ENCODE results near the gene ERCC5. TPM values are rescaled to one million over a fixed set of nuclear protein-coding genes. Genes with fewer than 3 reads are reported as not detected.

Gene ERCC5
- total RNA-seq, 1 donor from 2014 or later, result 38.1 TPM

DNA sequence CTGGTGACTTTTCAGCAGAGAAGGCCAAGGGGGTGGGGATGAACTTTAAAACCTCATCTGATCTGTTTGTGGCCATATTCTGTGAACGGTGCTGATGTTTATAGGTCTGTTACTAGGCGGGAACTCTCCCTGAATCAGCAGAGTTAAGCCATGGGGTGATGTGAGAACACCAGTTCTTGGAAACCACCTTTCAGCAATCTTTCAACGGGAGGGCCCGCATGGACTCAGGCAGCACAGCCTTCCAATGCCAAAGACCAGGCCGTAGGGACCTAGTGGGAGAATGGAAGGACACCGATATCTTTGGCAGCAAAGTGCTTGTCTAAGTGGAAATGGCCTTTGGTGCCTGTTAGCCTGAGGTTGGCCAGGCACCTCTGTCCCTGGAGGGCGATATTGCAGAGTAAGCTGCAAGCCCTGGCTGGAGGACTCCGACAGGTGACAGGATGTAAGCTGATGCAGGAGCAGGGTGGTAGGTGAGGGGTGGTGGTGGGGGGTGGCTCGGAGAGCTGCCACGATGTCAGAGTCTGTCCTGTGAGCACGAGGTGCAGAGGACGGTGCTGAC, 57.0 kb downstream of the ERCC5 start:
- Histone ChIP-seq H3K4me3 (ENCODE audit: low read length in 3 of 3) (peak overlapping the region in 1 of 3 donors; percentile 23), H3K27ac (ENCODE audit: low read depth, low read length) (peak overlapping the region; percentile 10), H3K9ac (ENCODE audit: low read depth in 1 of 3, low read length in 3 of 3) (peak overlapping the region in 2 of 3 donors; percentile 10), H3K9me3 (ENCODE audit: control insufficient read depth in 3 of 3, low read length in 3 of 3) (no peaks in the 10 kb centered on the region), H3K27me3 (ENCODE audit: control insufficient read depth in 3 of 3, insufficient read depth in 3 of 3, low read length in 3 of 3) (no peaks in the 10 kb centered on the region), H3K36me3 (ENCODE audit: control insufficient read depth in 3 of 3, insufficient read depth in 3 of 3, low read length in 3 of 3) (no peaks in the 10 kb centered on the region), H3K4me1 (ENCODE audit: control insufficient read depth in 3 of 3, insufficient read depth in 3 of 3, low read length in 3 of 3) (peaks cover 14 to 29% (median 19%) of the 10 kb centered on the region in 3 donors)

GRCh38 chr13:102903659-102904407, 58.0 kb downstream of the ERCC5 start:
- H3K9me3 ChIP-seq (ENCODE audit: control insufficient read depth in 3 of 3, low read length in 3 of 3), result no peaks in the 10 kb centered on the region
- peak overlapping the region in 2 of 3 donors; percentile 4 to 55 for H3K9ac ChIP-seq (ENCODE audit: low read depth in 1 of 3, low read length in 3 of 3)
- H3K27me3 ChIP-seq (ENCODE audit: control insufficient read depth in 3 of 3, insufficient read depth in 3 of 3, low read length in 3 of 3), result no peaks in the 10 kb centered on the region
- H3K36me3 ChIP-seq (ENCODE audit: control insufficient read depth in 3 of 3, insufficient read depth in 3 of 3, low read length in 3 of 3), result no peaks in the 10 kb centered on the region
- H3K4me1 ChIP-seq (ENCODE audit: control insufficient read depth in 3 of 3, insufficient read depth in 3 of 3, low read length in 3 of 3), result peaks cover 8 to 24% (median 14%) of the 10 kb centered on the region in 3 donors
- peak overlapping the region; percentile 10 for H3K27ac ChIP-seq (ENCODE audit: low read depth, low read length)
- peak overlapping the region; percentile 16 to 60 (median 47) for H3K4me3 ChIP-seq (ENCODE audit: low read length in 3 of 3)

DNA sequence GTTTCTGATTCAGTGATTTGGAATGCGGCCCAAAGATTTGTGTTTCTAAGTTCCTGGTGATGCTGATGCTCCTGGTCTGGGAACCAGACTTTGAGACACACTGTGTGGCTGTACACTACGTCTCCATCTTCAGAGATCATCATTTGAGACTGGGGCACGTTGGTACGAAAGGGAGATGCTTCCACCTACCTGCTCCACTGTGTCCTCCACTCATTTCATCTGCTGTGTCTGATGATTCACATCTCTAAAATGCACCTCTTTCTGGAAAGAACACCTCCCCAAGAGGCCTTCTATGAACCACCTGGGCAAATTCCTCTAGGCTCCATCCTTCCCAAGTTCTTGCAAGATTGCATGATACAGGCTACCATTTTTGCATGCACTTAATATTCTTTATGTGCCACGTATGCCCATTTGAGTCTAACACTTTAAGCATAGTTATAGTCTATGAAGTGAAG, 58.6 kb downstream of the ERCC5 start:
- no peaks in the 10 kb centered on the region for H3K36me3 ChIP-seq (ENCODE audit: control insufficient read depth in 3 of 3, insufficient read depth in 3 of 3, low read length in 3 of 3)
- peaks cover 8 to 24% (median 14%) of the 10 kb centered on the region in 3 donors for H3K4me1 ChIP-seq (ENCODE audit: control insufficient read depth in 3 of 3, insufficient read depth in 3 of 3, low read length in 3 of 3)
- H3K9me3 ChIP-seq (ENCODE audit: control insufficient read depth in 3 of 3, low read length in 3 of 3), result no peaks in the 10 kb centered on the region
- peak overlapping the region; percentile 16 to 60 (median 47) for H3K4me3 ChIP-seq (ENCODE audit: low read length in 3 of 3)
- no peaks in the 10 kb centered on the region for H3K27me3 ChIP-seq (ENCODE audit: control insufficient read depth in 3 of 3, insufficient read depth in 3 of 3, low read length in 3 of 3)
- H3K27ac ChIP-seq (ENCODE audit: low read depth, low read length), result no peak overlapping the region
- peak overlapping the region in 2 of 3 donors; percentile 4 to 55 for H3K9ac ChIP-seq (ENCODE audit: low read depth in 1 of 3, low read length in 3 of 3)

DNA sequence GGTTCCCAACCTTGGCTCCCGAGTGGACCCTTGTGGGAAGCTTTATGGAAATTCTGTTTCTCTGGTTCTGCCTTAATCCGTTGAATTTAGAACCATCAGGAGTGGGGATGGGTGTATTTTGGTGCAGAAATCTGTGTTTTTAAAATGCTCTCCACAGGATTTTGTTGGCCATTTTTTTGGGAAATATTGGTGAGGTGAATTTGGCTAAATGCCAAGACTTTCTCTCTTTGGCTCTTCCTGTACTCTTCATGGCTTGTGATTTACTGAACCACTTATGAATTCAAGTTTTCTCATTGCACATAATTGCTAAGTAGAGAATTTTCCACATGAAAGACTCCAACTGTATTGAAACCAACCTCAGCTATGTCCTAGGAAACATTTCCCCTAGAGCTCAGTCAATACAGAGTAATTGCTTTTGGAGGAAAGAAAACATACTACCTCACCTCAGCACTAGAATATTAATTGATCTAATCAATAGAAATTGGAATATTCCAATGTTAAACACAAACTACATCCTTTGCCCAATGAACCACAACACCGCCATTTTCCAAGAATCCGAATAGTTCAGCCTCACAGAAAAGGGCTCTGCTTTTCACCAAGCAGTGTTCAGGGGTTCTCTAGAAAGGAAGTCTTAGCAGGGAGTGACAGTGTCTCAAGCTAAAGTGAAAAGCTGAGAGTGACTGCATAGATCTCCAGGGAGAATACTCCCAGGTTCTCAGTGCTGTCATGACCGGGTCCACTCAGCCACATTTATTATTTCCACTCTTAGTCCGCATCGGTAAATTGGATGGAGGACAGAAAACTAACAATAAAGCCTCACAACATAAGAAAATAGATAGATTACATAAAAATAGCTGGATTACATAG, 60.3 kb downstream of the ERCC5 start:
- H3K9ac ChIP-seq (ENCODE audit: low read depth in 1 of 3, low read length in 3 of 3), result no peak overlapping the region
- H3K27me3 ChIP-seq (ENCODE audit: control insufficient read depth in 3 of 3, insufficient read depth in 3 of 3, low read length in 3 of 3), result no peaks in the 10 kb centered on the region
- no peak overlapping the region for H3K27ac ChIP-seq (ENCODE audit: low read depth, low read length)
- peaks cover 8 to 24% (median 14%) of the 10 kb centered on the region in 3 donors for H3K4me1 ChIP-seq (ENCODE audit: control insufficient read depth in 3 of 3, insufficient read depth in 3 of 3, low read length in 3 of 3)
- H3K9me3 ChIP-seq (ENCODE audit: control insufficient read depth in 3 of 3, low read length in 3 of 3), result no peaks in the 10 kb centered on the region
- no peaks in the 10 kb centered on the region for H3K36me3 ChIP-seq (ENCODE audit: control insufficient read depth in 3 of 3, insufficient read depth in 3 of 3, low read length in 3 of 3)
- H3K4me3 ChIP-seq (ENCODE audit: low read length in 3 of 3), result no peak overlapping the region

DNA sequence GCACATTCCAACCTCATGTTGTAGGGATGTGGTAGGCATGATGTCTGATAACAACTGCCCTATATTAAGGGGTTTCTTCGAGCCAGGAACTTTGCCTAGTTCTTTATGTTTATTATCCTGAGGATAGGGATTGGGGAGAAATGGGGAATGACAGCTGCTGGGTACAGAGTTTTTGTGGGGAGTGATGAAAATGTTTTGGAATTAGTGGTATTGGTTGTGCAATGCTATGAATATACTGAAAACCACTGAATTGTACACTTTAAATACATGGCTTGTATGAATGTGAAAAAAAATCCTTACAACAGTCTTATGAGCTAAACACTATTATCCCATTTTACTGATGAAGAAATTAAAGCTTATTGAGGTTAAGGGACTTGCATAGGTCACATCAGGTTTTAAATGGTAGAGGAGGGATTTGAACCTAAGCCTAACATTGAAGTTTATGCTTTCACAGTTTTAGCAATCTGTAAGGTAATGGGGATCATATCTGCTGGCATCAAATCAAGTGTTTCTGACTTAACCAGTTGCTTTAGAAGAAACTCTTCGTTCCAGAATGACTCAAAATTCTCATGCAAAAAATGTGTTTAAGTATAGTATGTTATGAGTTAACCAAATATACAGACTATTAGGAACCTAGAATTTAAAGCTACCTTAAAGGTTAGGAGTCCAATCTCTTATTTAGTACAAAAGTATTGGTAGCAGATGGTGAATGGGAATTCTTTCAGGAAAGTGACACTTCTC, 61.4 kb downstream of the ERCC5 start:
- Histone ChIP-seq H3K36me3 (ENCODE audit: control insufficient read depth in 3 of 3, insufficient read depth in 3 of 3, low read length in 3 of 3) (no peaks in the 10 kb centered on the region), H3K4me1 (ENCODE audit: control insufficient read depth in 3 of 3, insufficient read depth in 3 of 3, low read length in 3 of 3) (peaks cover 8 to 17% (median 8%) of the 10 kb centered on the region in 3 donors), H3K9me3 (ENCODE audit: control insufficient read depth in 3 of 3, low read length in 3 of 3) (no peaks in the 10 kb centered on the region), H3K27me3 (ENCODE audit: control insufficient read depth in 3 of 3, insufficient read depth in 3 of 3, low read length in 3 of 3) (no peaks in the 10 kb centered on the region), H3K27ac (ENCODE audit: low read depth, low read length) (no peak overlapping the region), H3K4me3 (ENCODE audit: low read length in 3 of 3) (no peak overlapping the region), H3K9ac (ENCODE audit: low read depth in 1 of 3, low read length in 3 of 3) (no peak overlapping the region)

DNA sequence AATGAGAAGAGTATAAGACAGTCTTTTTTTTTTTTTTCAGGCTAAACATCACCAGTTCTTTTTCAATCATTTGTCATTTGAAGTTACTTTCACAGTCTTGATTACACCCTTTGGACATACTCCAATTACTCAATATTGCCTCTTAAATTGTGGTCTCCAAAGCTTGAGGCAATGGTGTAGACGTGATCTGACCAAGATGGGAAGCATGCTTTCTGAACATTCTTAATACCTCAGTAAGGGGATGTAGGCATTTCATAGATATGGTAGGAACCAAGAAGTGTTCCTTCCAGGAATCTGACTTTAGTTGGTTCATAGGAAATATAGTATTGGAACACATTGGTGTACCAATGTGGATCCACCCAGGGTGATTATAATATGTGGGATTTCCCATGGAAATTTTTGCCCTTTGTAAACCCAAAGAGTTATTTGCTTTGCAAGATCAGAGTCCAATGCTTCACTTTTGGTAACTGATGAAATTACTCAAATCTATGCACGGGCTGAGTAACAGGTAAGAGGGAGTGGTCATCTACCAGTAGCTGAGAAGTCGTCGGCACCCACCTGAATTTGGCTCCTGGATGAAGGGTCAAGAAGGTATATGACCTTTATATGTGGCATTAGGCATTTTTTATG, 62.2 kb downstream of the ERCC5 start:
- Histone ChIP-seq H3K36me3 (ENCODE audit: control insufficient read depth in 3 of 3, insufficient read depth in 3 of 3, low read length in 3 of 3) (no peaks in the 10 kb centered on the region), H3K27ac (ENCODE audit: low read depth, low read length) (no peak overlapping the region), H3K4me3 (ENCODE audit: low read length in 3 of 3) (no peak overlapping the region), H3K27me3 (ENCODE audit: control insufficient read depth in 3 of 3, insufficient read depth in 3 of 3, low read length in 3 of 3) (no peaks in the 10 kb centered on the region), H3K9me3 (ENCODE audit: control insufficient read depth in 3 of 3, low read length in 3 of 3) (no peaks in the 10 kb centered on the region), H3K4me1 (ENCODE audit: control insufficient read depth in 3 of 3, insufficient read depth in 3 of 3, low read length in 3 of 3) (peaks cover 3 to 11% (median 5%) of the 10 kb centered on the region in 3 donors), H3K9ac (ENCODE audit: low read depth in 1 of 3, low read length in 3 of 3) (no peak overlapping the region)

DNA sequence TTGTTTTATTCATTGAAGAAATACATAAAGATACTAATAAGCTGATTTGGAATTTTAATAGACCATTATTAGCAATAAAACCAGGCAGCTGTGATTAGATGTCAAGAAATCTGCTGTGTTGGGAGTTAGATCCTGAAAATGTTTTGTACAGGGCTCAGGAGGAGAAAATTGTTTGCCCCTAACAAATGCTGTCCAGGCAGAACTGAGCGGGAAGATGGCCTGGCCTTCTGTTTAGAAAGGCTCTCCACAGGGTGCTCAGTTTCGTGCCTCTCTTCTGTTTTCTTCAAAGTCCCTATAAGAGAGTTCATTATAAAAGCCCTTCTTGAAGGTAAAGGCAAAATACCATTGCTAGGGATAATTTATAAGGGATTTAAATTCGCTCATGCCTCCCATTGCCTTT, 64.1 kb downstream of the ERCC5 start:
- H3K4me3 ChIP-seq (ENCODE audit: low read length in 3 of 3), result no peak overlapping the region
- no peaks in the 10 kb centered on the region for H3K4me1 ChIP-seq (ENCODE audit: control insufficient read depth in 3 of 3, insufficient read depth in 3 of 3, low read length in 3 of 3)
- no peak overlapping the region for H3K27ac ChIP-seq (ENCODE audit: low read depth, low read length)
- H3K9ac ChIP-seq (ENCODE audit: low read depth in 1 of 3, low read length in 3 of 3), result no peak overlapping the region
- no peaks in the 10 kb centered on the region for H3K36me3 ChIP-seq (ENCODE audit: control insufficient read depth in 3 of 3, insufficient read depth in 3 of 3, low read length in 3 of 3)
- no peaks in the 10 kb centered on the region for H3K9me3 ChIP-seq (ENCODE audit: control insufficient read depth in 3 of 3, low read length in 3 of 3)
- no peaks in the 10 kb centered on the region for H3K27me3 ChIP-seq (ENCODE audit: control insufficient read depth in 3 of 3, insufficient read depth in 3 of 3, low read length in 3 of 3)

DNA sequence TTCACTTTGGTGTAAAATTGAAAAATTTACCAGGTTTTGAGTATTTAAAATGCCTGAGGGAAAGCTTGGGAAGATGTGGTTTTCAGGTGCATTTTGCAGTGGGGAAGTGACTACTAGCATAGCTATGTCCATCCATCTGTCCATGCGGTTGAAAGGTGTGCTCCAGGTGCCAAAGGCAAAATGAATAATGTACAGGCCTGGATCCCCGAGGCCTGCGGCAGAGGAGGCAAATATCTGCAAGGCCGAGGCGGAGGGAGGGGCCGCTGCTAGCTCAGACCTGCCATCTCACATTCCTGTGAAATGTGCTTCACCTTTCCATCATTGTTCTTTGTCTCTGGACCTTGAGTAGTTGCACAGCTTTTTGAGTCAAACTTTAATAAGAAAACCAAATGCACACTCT, 65.5 kb downstream of the ERCC5 start:
- no peaks in the 10 kb centered on the region for H3K36me3 ChIP-seq (ENCODE audit: control insufficient read depth in 3 of 3, insufficient read depth in 3 of 3, low read length in 3 of 3)
- H3K9ac ChIP-seq (ENCODE audit: low read depth in 1 of 3, low read length in 3 of 3), result no peak overlapping the region
- no peaks in the 10 kb centered on the region for H3K9me3 ChIP-seq (ENCODE audit: control insufficient read depth in 3 of 3, low read length in 3 of 3)
- peaks cover 0 to 6% (median 0%) of the 10 kb centered on the region in 3 donors for H3K4me1 ChIP-seq (ENCODE audit: control insufficient read depth in 3 of 3, insufficient read depth in 3 of 3, low read length in 3 of 3)
- no peak overlapping the region for H3K27ac ChIP-seq (ENCODE audit: low read depth, low read length)
- H3K27me3 ChIP-seq (ENCODE audit: control insufficient read depth in 3 of 3, insufficient read depth in 3 of 3, low read length in 3 of 3), result no peaks in the 10 kb centered on the region
- no peak overlapping the region for H3K4me3 ChIP-seq (ENCODE audit: low read length in 3 of 3)

- no peaks in the 10 kb centered on the region for H3K36me3 ChIP-seq (ENCODE audit: control insufficient read depth in 3 of 3, insufficient read depth in 3 of 3, low read length in 3 of 3)
- H3K27me3 ChIP-seq (ENCODE audit: control insufficient read depth in 3 of 3, insufficient read depth in 3 of 3, low read length in 3 of 3), result no peaks in the 10 kb centered on the region
- peaks cover 0 to 6% (median 0%) of the 10 kb centered on the region in 3 donors for H3K4me1 ChIP-seq (ENCODE audit: control insufficient read depth in 3 of 3, insufficient read depth in 3 of 3, low read length in 3 of 3)
- no peak overlapping the region for H3K9ac ChIP-seq (ENCODE audit: low read depth in 1 of 3, low read length in 3 of 3)
- H3K9me3 ChIP-seq (ENCODE audit: control insufficient read depth in 3 of 3, low read length in 3 of 3), result no peaks in the 10 kb centered on the region
- H3K4me3 ChIP-seq (ENCODE audit: low read length in 3 of 3), result no peak overlapping the region
- H3K27ac ChIP-seq (ENCODE audit: low read depth, low read length), result no peak overlapping the region
These were observed 66.8 kb downstream of the ERCC5 start for GRCh38 chr13:102912599-102912998.

Data from skeletal muscle tissue (tissue), 4 donors.